CD4-positive, CD25-positive, alpha-beta regulatory T cell (primary cell): ENCODE results near the gene RBM10. TPM values are rescaled to one million over a fixed set of nuclear protein-coding genes. Genes with fewer than 3 reads are reported as not detected.

Experiments
- ATAC-seq, 2 donors: fragments of 150-1000 bp; cut with Tn5 transposase; one replicate each; pipeline ENCODE4 v1.10.0; 2021; ENCODE audit warnings: low read depth in 2 of 2, moderate number of reproducible peaks in 2 of 2, moderate library complexity in 1 of 2
- DNase-seq, 3 donors: peaks; one replicate each; pipeline versions ENCODE4 v3.0.0 to v3.0.0-alpha.2; 2012 to 2022; ENCODE audit warnings: mixed read lengths in 1 of 3
- H3K27ac ChIP-seq: one replicate; pipeline ENCODE4 v1.7.0; 2013; ENCODE audit warnings: mild to moderate bottlenecking, low read length; ENCODE audit not compliant: insufficient read depth, poor library complexity, severe bottlenecking
- H3K27me3 ChIP-seq: one replicate; pipeline ENCODE4 v1.7.0; 2013; ENCODE audit warnings: low read length; ENCODE audit not compliant: control insufficient read depth, insufficient read depth
- H3K36me3 ChIP-seq: one replicate; pipeline ENCODE4 v1.7.0; 2013; ENCODE audit warnings: mild to moderate bottlenecking, low read length, moderate library complexity; ENCODE audit not compliant: control insufficient read depth, insufficient read depth
- H3K4me1 ChIP-seq: 2 replicates; pipeline ENCODE4 v1.7.0; 2013; ENCODE audit warnings: mild to moderate bottlenecking, low read length; ENCODE audit not compliant: insufficient read depth, control insufficient read depth, poor library complexity, severe bottlenecking
- H3K4me3 ChIP-seq: one replicate; pipeline ENCODE4 v1.7.0; 2013; ENCODE audit warnings: low read depth, mild to moderate bottlenecking, low read length, moderate library complexity
- H3K9me3 ChIP-seq, 2 experiments: 1 replicate in 1 of 2; 2 replicates in 1 of 2; pipeline ENCODE4 v1.7.0; 2013; ENCODE audit warnings: low read length in 2 of 2, mild to moderate bottlenecking in 1 of 2, moderate library complexity in 1 of 2; ENCODE audit not compliant: control insufficient read depth in 2 of 2
- H3K27ac Mint-ChIP-seq, 3 donors: one replicate each; pipeline ENCODE4 v1.8.0; 2020 to 2022; ENCODE audit warnings: mild to moderate bottlenecking in 3 of 3, mixed read lengths in 3 of 3, moderate library complexity in 2 of 3
- H3K27me3 Mint-ChIP-seq: one replicate; pipeline ENCODE4 v1.8.0; 2022; ENCODE audit warnings: mild to moderate bottlenecking, mixed read lengths
- H3K36me3 Mint-ChIP-seq: one replicate; pipeline ENCODE4 v1.8.0; 2020; ENCODE audit warnings: mixed read lengths
- H3K4me1 Mint-ChIP-seq, 4 donors: one replicate each; pipeline ENCODE4 v1.8.0; 2020 to 2022; ENCODE audit warnings: mixed read lengths in 4 of 4, mild to moderate bottlenecking in 1 of 4
- H3K4me3 Mint-ChIP-seq, 4 donors: one replicate each; pipeline ENCODE4 v1.8.0; 2020 to 2022; ENCODE audit warnings: mild to moderate bottlenecking in 4 of 4, mixed read lengths in 4 of 4, moderate library complexity in 3 of 4
- H3K9me3 Mint-ChIP-seq, 7 donors: one replicate each; pipeline ENCODE4 v1.8.0; 2020 to 2022; ENCODE audit warnings: mixed read lengths in 7 of 7, mild to moderate bottlenecking in 3 of 7, moderate library complexity in 2 of 7
- polyA plus RNA-seq, 4 donors: library from polyadenylated mRNA; unstranded; fragments of 300-500 nt; fragmentation: Illumina TruSeq; gene quantifications; one replicate each; pipeline ENCODE4 v1.2.3, GENCODE V29; 2021
- total RNA-seq: library from RNA; stranded (reverse); gene quantifications from one replicate; pipeline ENCODE4 v1.2.3, GENCODE V29; 2022

The RBM10 gene
- total and polyA plus RNA-seq, 5 donors from 2014 or later, result 17.9 to 37.6 (median 22.5) TPM

- H3K4me1 ChIP-seq, result peaks cover 12% of the 10 kb centered on the region
- peaks cover 3 to 48% (median 16%) of the 10 kb centered on the region in 4 donors for H3K4me1 Mint-ChIP-seq
- peak overlapping the region; percentile 95 to 99 (median 97) for H3K4me3 Mint-ChIP-seq
- peak overlapping the region; percentile 82 for H3K4me3 ChIP-seq
- DNase-seq (peak in 1 of 3 donors; percentile 48), ATAC-seq (peak; percentile 2 to 10)
- peak overlapping the region; percentile 92 for H3K27ac ChIP-seq
- peaks cover 19% of the 10 kb centered on the region for H3K36me3 Mint-ChIP-seq
- peaks cover 0 to 3% (median 1%) of the 10 kb centered on the region in 7 donors for H3K9me3 Mint-ChIP-seq
- peaks cover 12% of the 10 kb centered on the region for H3K36me3 ChIP-seq
- peak overlapping the region; percentile 94 to 99 (median 99) for H3K27ac Mint-ChIP-seq
- no peaks in the 10 kb centered on the region for H3K9me3 ChIP-seq
- H3K27me3 ChIP-seq, result no peaks in the 10 kb centered on the region
- H3K27me3 Mint-ChIP-seq, result peaks cover 12% of the 10 kb centered on the region
Observed at GRCh38 chrX:47145395-47146120, 537 bp downstream of the RBM10 start.

- Histone ChIP-seq H3K27ac (peak overlapping the region; percentile 92), H3K27me3 (no peaks in the 10 kb centered on the region), H3K9me3 (no peaks in the 10 kb centered on the region), H3K36me3 (peaks cover 14% of the 10 kb centered on the region), H3K4me3 (peak overlapping the region; percentile 82), H3K4me1 (peaks cover 12% of the 10 kb centered on the region)
- peaks cover 0 to 3% (median 0%) of the 10 kb centered on the region in 7 donors for H3K9me3 Mint-ChIP-seq
- peaks cover 12% of the 10 kb centered on the region for H3K27me3 Mint-ChIP-seq
- H3K27ac Mint-ChIP-seq, result peak overlapping the region; percentile 94 to 99 (median 99)
- peaks cover 3 to 51% (median 15%) of the 10 kb centered on the region in 4 donors for H3K4me1 Mint-ChIP-seq
- peak overlapping the region; percentile 95 to 99 (median 97) for H3K4me3 Mint-ChIP-seq
- H3K36me3 Mint-ChIP-seq, result peaks cover 20% of the 10 kb centered on the region
- DNase-seq, result no peak
- ATAC-seq, result no peak
Observed at GRCh38 chrX:47146121-47146935, 1.3 kb downstream of the RBM10 start.

DNA sequence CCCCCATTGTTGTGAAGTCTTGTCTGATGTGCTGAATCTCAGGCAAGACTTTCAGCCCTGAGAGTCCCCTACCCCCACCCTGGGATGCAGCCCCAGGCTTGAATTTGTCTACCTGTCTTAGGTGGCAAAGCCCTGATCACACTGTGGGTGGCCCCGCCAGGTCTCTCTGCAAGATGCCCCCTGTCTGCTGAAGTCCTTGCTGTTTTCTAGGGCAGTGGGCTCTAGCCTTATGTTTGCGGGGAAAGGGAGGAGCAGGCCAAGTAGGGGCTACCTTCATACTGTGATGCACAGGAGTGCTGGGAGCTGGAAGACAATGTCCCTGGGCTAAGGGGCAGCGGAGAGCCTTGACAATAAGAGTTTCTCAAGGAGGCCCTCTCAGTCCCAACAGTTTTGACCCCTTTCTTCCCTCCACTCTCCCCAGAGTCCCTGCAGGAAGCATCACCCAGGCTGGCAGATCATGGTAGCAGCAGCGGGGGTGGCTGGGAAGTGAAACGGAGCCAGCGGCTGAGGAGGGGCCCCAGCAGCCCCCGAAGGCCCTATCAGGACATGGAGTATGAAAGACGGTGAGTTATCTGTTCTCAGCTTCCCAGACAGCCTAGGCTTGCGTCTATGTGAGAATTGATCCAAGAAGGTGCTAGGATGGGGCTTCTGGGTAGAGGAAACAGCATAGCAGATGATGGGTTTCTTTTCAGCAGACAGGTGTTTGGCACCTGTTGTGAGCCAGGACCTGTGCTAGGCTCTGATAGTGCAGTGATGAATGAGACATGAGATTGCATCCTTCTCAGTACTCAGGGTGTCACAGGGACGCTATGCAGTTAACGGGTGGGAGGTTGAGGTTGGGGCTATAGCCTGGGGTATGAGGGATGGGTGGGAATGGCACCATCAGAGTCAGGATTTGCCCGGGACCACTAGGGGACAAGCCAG lies 2.2 kb downstream of the RBM10 start:
- peak overlapping the region; percentile 30 to 72 (median 63) for H3K4me3 Mint-ChIP-seq
- peak overlapping the region; percentile 32 for H3K4me3 ChIP-seq
- H3K4me1 ChIP-seq, result peaks cover 12% of the 10 kb centered on the region
- H3K4me1 Mint-ChIP-seq, result peaks cover 3 to 53% (median 16%) of the 10 kb centered on the region in 4 donors
- DNase-seq (no peak), ATAC-seq (no peak)
- H3K36me3 Mint-ChIP-seq, result peaks cover 17% of the 10 kb centered on the region
- H3K9me3 ChIP-seq, result no peaks in the 10 kb centered on the region
- H3K27ac Mint-ChIP-seq, result peak overlapping the region; percentile 43 to 99 (median 62)
- peaks cover 0 to 3% (median 0%) of the 10 kb centered on the region in 7 donors for H3K9me3 Mint-ChIP-seq
- no peak overlapping the region for H3K27ac ChIP-seq
- peaks cover 9% of the 10 kb centered on the region for H3K36me3 ChIP-seq
- peaks cover 12% of the 10 kb centered on the region for H3K27me3 Mint-ChIP-seq
- H3K27me3 ChIP-seq, result no peaks in the 10 kb centered on the region

- H3K27me3 Mint-ChIP-seq, result peaks cover 12% of the 10 kb centered on the region
- Histone ChIP-seq H3K4me3 (no peak overlapping the region), H3K27ac (no peak overlapping the region), H3K36me3 (peaks cover 9% of the 10 kb centered on the region), H3K9me3 (no peaks in the 10 kb centered on the region), H3K4me1 (peaks cover 12% of the 10 kb centered on the region), H3K27me3 (no peaks in the 10 kb centered on the region)
- no peak overlapping the region for H3K4me3 Mint-ChIP-seq
- DNase-seq (no peak), ATAC-seq (no peak)
- peaks cover 9% of the 10 kb centered on the region for H3K36me3 Mint-ChIP-seq
- H3K4me1 Mint-ChIP-seq, result peaks cover 0 to 43% (median 15%) of the 10 kb centered on the region in 4 donors
- H3K27ac Mint-ChIP-seq, result peak overlapping the region in 1 of 3 donors; percentile 71
- peaks cover 0 to 3% (median 0%) of the 10 kb centered on the region in 7 donors for H3K9me3 Mint-ChIP-seq
Observed at GRCh38 chrX:47148946-47149345, 3.9 kb downstream of the RBM10 start.

DNA sequence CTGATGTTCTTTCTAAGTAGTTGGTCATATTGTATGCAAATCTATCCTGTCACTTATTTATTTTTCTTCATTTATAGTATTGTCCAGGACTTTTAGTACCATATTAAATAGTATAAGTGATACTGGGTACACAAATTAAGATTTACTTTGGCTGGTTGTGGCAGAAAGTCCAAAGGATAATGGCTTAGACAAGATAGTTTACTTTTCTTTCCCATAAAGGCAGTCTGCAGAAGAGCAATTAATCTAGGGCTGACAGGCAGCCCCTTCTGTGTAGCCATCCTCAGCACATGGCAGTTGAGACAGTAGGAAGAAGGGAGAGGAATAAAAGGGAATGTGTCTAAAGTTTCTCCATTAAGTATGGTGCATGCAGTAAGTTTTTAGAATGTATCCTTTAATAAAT lies 6.4 kb downstream of the RBM10 start:
- H3K4me3 Mint-ChIP-seq, result no peak overlapping the region
- H3K27ac Mint-ChIP-seq, result no peak overlapping the region
- ATAC-seq (no peak), DNase-seq (no peak)
- Histone ChIP-seq H3K36me3 (peaks cover 13% of the 10 kb centered on the region), H3K27ac (no peak overlapping the region), H3K9me3 (no peaks in the 10 kb centered on the region), H3K4me3 (no peak overlapping the region), H3K27me3 (no peaks in the 10 kb centered on the region), H3K4me1 (peaks cover 10% of the 10 kb centered on the region)
- H3K36me3 Mint-ChIP-seq, result peaks cover 11% of the 10 kb centered on the region
- no peaks in the 10 kb centered on the region for H3K27me3 Mint-ChIP-seq
- peaks cover 0 to 33% (median 9%) of the 10 kb centered on the region in 4 donors for H3K4me1 Mint-ChIP-seq
- peaks cover 0 to 1% (median 0%) of the 10 kb centered on the region in 7 donors for H3K9me3 Mint-ChIP-seq

DNA sequence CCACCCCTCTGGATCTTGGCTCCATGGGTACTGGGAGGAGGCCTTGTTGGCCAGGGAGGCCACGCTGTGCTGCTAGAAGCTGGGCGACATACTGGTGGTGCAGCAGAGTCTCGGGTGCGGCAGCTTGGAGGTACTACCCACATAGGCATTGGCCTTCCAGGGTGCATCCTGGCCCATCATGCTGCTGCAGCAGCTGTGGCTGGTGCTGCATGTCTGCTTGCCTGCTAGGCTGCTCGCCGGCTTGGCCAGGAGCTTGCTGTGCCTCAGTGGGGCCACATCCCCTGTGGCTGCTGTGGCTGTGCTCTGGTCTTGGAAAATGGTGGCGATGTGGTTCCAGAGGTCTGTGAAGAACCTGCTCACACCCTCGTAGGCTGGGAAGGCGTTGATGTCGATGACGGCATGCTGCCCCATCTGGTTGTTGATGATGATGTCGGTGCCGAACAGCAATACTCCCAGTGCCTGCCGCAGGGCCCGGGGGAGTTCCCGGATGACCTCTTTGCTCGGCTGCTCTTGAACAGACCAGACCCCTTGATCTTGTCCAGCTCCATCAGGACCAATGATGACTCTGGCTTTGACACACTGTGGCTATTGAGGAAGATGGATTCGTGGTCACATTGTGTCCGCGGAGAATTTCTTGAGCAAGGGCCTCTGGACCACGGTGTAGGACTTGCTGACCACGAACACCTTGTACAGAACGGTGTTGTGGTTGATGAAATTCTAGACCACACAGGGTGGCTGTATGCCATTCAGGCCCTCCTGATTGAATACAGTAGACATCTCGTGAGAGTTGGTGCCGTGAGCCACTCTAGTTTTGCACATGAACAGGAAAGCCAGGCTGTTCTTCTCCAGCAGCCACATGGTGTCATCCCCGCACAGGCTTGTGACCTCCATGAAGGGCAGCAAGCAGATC lies 11.8 kb downstream of the RBM10 start:
- no peak overlapping the region for H3K4me3 ChIP-seq
- Mint-ChIP-seq H3K27ac (no peak overlapping the region), H3K4me3 (no peak overlapping the region), H3K27me3 (no peaks in the 10 kb centered on the region), H3K36me3 (peaks cover 9% of the 10 kb centered on the region), H3K4me1 (peaks cover 0 to 14% (median 8%) of the 10 kb centered on the region in 4 donors), H3K9me3 (no peaks in the 10 kb centered on the region)
- no peaks in the 10 kb centered on the region for H3K4me1 ChIP-seq
- ATAC-seq, result no peak
- H3K27ac ChIP-seq, result no peak overlapping the region
- no peak for DNase-seq
- H3K9me3 ChIP-seq, result no peaks in the 10 kb centered on the region
- H3K27me3 ChIP-seq, result no peaks in the 10 kb centered on the region
- H3K36me3 ChIP-seq, result peaks cover 14% of the 10 kb centered on the region
